ENCODE results near the gene SCARB1. TPM values are rescaled to one million over a fixed set of nuclear protein-coding genes. Genes with fewer than 3 reads are reported as not detected.
A peak's percentile ranks its signal among the peaks of the same experiment; 100 is the strongest.

SCARB1 gene
- total RNA-seq, 1 donor from 2014 or later: 10.0 TPM

GRCh38 chr12:124760560-124760959 is 103.1 kb downstream of the SCARB1 start:
- no peak for DNase-seq (ENCODE audit: low read depth)

- peak; percentile 45 for DNase-seq (ENCODE audit: low read depth)
Observed at GRCh38 chr12:124759841-124760503, 103.7 kb downstream of the SCARB1 start.

- no peak for DNase-seq (ENCODE audit: low read depth)
Observed at GRCh38 chr12:124758266-124759220, 105.1 kb downstream of the SCARB1 start.

- no peak for DNase-seq (ENCODE audit: low read depth)
Observed at GRCh38 chr12:124757329-124757728, 106.3 kb downstream of the SCARB1 start.

- no peak for DNase-seq (ENCODE audit: low read depth)
Observed at GRCh38 chr12:124756760-124757159, 106.9 kb downstream of the SCARB1 start.

GRCh38 chr12:124756166-124756565 is 107.5 kb downstream of the SCARB1 start:
- DNase-seq (ENCODE audit: low read depth): no peak

GRCh38 chr12:124755801-124756148 is 107.9 kb downstream of the SCARB1 start:
- no peak for DNase-seq (ENCODE audit: low read depth)

GRCh38 chr12:124754949-124755800 is 108.5 kb downstream of the SCARB1 start:
- peak; percentile 72 for DNase-seq (ENCODE audit: low read depth)

GRCh38 chr12:124754491-124754890 is 109.2 kb downstream of the SCARB1 start:
- no peak for DNase-seq (ENCODE audit: low read depth)

- no peak for DNase-seq (ENCODE audit: low read depth)
Observed at GRCh38 chr12:124753993-124754392, 109.7 kb downstream of the SCARB1 start.

GRCh38 chr12:124753228-124753591 is 110.5 kb downstream of the SCARB1 start:
- no peak for DNase-seq (ENCODE audit: low read depth)

GRCh38 chr12:124752437-124753227 is 111.0 kb downstream of the SCARB1 start:
- DNase-seq (ENCODE audit: low read depth): peak; percentile 98

GRCh38 chr12:124751654-124752355 is 111.9 kb downstream of the SCARB1 start:
- no peak for DNase-seq (ENCODE audit: low read depth)

GRCh38 chr12:124750787-124751471 is 112.7 kb downstream of the SCARB1 start:
- no peak for DNase-seq (ENCODE audit: low read depth)

GRCh38 chr12:124750149-124750656 is 113.5 kb downstream of the SCARB1 start:
- DNase-seq (ENCODE audit: low read depth): no peak

- no peak for DNase-seq (ENCODE audit: low read depth)
Observed at GRCh38 chr12:124749725-124750124, 113.9 kb downstream of the SCARB1 start.

GRCh38 chr12:124747426-124748161 is 116.1 kb downstream of the SCARB1 start:
- peak; percentile 100 for DNase-seq (ENCODE audit: low read depth)

- DNase-seq (ENCODE audit: low read depth): no peak
Observed at GRCh38 chr12:124746649-124747425, 116.8 kb downstream of the SCARB1 start.

Measured in renal cortical epithelial cell (primary cell).